NCI-H2227 (cell line): Measurements from ENCODE around the gene VTCN1.
"Not testable (repeated sequence)": the region's sequence is repeated elsewhere in the genome, so short reads cannot be mapped to it uniquely, and the experiment has no call there.

ENCODE experiments used
- DNase-seq: peaks from one replicate; lab custom pipeline; 2025; ENCODE audit not compliant: unreplicated experiment; lab: John Stamatoyannopoulos, UW

Gene VTCN1

GRCh38 chr1:117128323-117129079 lies 82.2 kb downstream of the VTCN1 start:
- DNase-seq = peak; percentile 72

DNA sequence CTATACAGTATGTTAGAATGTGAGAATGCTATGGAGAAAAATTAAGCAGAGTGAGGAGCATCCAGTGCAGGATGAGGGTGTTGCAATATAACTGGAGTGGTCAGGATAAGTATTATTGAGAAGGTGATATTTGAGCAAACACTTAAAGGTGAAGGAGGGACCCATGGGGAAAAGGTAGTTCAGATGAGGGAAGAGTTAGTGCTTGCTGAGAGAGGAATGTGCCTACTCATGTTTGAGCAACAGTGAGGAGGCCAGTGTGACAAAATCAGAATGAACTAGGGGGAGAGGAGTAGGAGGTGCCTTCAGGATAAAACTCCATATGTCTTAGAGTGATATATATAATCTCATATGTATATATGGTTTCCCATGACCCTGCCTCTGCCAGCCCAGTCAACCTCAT lies 82.9 kb downstream of the VTCN1 start:
- DNase-seq = no peak

- DNase-seq = no peak
These were observed 86.1 kb downstream of the VTCN1 start for GRCh38 chr1:117124661-117125060.

DNA sequence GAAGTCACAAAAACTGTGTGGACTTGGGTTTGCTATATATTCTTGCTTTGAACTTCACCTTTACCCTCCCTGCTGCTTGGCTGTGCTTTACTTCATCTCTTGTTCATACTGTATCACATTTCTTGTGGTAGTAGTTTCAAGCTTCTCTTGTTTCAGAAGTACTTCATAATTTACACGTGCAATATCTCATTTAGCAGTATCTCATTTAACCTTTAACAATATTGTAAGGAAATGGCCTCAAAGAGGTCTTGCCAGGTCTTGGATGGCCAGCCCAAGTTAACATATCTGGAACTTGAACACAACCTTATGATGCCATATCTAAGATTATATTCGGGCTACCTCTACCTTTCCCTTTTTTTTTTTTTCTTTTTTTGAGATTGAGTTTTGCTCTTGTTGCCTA lies 87.5 kb downstream of the VTCN1 start:
- no peak for DNase-seq

DNA sequence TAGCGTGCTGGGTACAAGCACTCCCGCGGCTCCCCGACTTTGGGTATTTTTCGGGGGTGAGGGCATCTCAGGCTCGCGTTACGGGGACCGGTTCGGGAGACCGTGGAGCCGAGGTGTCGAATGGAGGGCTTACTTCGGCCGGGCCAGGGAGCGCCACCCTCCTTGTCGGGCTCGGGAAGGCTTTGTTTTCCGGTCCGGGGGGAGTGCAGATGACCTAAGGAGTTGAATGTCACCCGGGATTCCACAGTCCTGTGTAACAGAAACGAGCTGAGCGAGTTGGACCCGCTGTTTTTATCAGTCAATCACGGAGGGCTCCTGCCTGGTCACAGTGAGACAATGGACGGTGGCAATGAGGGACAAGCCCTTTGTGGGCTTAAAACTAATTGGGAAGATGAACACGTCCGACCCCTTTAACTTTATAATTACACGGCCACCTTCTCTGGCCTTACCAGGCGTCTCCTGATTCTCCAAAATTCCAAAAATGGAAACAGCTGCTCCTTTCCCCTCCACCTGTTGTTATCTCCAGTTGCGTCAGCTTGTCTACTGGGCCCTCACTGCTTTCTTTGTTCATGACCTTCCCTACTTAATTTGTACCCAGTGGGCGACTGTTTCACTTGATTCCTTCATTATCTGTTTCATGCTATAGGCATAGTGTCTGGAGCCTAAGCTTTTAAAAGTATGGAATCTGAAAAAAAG lies 88.2 kb downstream of the VTCN1 start:
- DNase-seq = no peak

GRCh38 chr1:117121589-117122329 lies 89.0 kb downstream of the VTCN1 start, which contains the start of gene TRIM45:
TSS of gene TRIM45 (minus strand) at chr1:117121749. CDS start at chr1:117121201, 548 bp downstream.
- DNase-seq = peak; percentile 98

- DNase-seq = peak; percentile 30
These were observed 89.7 kb downstream of the VTCN1 start for GRCh38 chr1:117120774-117121588.

DNA sequence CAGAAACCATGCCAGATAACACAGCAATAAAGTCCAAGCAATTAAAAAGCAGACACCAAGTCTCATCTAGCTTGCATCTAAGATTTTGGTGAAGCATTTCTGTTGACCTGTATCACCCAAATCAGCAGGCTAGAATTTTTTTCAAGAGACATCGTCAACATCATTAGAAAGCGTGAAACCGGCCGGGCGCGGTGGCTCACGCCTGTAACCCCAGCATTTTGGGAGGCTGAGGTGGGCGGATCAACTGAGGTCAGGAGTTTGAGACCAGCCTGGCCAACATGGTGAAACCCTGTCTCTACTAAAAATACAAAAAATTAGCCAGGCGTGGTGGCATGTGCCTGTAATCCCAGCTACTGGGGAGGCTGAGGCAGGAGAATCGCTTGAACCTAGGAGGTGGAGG lies 91.6 kb downstream of the VTCN1 start:
- DNase-seq = not testable (repeated sequence)

DNA sequence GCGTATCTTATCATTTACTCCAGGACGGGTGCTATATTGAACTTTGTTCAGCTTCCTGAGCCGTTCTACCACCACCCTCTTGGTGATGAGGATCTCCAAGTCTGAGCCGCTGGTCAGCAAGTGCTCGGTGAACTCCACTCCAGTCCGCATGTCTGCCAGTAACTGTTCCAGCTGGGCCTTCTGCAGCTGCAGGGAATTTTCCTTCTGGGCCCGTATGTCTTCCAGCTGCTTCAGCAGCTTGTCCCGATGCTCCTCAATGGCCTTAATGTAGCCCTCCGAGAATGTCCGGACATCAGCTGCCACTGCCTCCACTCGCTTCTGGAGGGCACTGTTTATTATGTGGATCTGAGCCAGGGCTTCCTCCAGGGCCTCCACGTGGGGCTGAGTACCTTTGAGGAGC lies 92.6 kb downstream of the VTCN1 start:
- DNase-seq = no peak

- no peak for DNase-seq
These were observed 93.0 kb downstream of the VTCN1 start for GRCh38 chr1:117117697-117118096.

GRCh38 chr1:117116784-117117130 lies 94.0 kb downstream of the VTCN1 start:
- DNase-seq = no peak

DNA sequence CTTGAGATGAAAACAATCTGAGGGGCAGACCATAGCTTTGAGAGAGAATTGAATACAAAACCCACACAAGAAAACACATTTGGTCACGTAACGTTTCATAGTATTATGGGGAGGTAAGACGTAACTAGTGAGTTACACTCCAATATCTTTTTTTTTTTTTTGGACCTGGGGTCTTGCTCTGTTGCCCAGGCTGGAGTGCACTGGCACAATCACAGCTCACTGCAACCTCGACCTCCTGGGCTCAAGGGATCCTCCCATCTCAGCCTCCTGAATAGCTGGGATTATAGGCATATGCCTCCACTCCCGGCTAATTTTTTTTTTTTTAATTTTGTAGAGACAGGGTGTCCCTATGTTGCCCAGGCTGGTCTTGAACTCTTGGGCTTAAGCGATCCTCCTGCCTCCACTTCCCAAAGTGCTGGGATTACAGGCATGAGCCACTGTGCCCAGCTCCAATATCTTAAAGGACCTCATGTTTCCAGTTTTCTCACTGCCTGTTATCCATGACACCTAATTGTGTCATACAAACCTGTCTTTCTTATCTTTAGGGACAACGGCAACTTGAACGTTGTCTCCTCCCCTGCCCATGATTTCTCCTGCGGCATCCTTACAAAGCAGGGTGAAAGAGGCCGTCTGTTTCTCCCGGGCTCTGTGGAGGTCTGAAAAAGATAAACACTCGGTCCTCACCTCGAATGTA lies 94.5 kb downstream of the VTCN1 start:
- no peak for DNase-seq

DNA sequence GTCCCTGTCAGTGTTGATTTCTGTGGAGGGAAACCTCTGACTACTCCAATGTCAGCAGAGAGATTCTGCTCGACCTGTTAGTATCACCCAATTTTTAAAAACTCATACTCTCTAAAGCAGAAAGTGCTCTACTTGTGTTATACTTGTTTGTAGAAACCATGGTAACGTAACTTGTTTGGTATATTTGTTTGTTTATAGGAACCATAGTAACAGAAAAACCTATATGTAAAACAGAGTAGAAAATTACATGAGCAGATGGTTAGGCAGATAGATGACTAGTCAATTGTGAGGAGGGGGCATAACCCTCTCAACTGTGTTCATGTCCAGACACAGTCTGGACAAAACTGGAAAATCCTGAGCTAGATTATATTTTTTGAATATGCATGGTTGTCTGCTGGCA lies 95.8 kb downstream of the VTCN1 start:
- no peak for DNase-seq

- no peak for DNase-seq
These were observed 97.5 kb downstream of the VTCN1 start for GRCh38 chr1:117113199-117113598.

GRCh38 chr1:117112047-117112717 lies 98.5 kb downstream of the VTCN1 start:
- no peak for DNase-seq

DNA sequence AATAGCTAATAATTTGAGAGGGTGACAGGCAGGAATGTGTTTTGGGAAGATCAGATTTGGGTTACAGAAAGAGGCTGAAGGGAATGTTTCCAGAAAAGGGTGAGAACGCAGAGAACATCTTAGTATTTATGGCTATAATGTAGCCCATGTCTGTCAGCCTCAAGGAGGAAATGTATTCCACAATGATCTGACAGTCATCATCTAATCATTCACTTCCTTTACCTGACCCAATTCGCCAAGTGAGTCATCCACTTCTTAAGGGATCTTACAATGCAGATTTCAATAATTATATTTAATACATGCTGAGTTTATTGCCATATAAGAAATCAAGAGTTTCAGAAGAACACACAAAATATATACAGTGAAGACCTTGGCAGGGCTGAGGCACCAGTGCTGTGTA lies 100.0 kb downstream of the VTCN1 start:
- DNase-seq = no peak

DNA sequence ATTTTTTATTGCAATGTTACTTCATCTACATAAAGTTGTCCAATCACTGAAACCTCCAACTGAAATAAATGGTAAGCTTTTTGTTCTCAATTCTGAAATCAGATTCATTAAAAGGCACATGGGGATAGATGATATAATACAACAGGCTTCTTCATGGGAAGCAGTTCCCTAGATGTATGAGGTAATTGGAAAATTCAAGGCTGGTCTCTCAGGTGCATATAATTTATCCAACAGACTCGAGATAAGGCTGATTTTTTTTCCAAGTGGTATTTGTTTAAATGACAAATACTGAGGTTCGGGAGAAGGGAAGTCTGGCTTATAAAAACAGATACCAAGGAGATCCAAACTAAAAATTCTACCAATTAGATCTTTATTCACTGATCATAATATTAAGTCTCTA lies 103.4 kb downstream of the VTCN1 start:
- DNase-seq = no peak

DNA sequence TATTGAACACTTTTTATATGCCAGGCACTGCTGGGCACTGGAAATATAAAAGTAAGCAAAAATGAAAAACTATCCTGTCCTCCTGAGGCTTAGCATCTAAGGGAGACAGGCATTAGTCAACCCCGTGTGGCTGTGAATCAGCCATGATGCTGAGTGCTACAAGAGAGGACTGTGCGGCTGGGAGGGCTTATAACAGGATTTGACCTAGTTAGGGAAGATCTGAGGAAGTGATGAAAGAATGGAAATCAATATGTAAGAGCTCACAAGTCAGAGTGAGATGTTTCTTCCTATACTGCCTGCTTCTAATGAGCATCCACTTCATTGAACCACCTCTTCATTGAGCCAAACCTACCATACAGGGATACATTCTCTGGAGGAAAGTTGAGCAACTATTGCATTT lies 104.2 kb downstream of the VTCN1 start:
- DNase-seq = no peak

DNA sequence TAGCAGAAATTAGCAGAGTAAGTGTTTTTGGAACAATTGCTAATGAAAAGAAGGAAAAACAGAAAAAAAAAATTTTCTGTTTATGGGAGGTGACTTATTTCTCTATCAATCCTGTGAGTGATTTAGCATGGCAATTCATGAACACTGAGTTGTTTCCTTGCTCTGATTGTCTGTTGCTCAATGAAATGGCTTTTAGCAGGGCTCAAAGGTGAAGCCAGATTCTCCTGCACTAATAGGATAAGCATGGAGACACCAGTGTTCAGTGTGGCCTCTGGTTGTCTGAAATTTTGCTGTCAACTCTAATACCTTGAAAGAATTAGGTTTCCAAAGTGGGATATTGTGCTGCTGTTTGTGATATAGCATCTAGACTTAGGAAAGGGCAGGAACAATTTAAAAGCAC lies 105.0 kb downstream of the VTCN1 start:
- DNase-seq = no peak

DNA sequence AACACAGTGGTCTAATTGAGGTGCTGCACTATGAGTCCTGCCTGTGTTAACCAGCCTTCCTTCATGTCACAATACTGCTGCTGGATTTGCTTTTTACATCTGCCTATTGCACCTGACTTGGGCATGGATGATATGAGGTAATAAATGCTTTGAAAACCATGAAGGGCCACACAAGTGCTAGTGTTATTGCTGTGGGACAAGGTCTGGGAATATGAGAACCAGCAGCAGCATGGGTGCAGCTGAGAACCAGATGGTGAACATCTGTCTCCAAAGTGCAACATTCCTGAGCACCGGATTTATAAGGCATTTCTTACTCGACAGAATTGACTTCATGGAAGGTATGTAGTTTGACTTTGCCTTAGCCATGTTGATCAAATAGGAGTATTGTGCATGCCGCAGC lies 105.7 kb downstream of the VTCN1 start:
- DNase-seq = no peak
